Fibroblast of skin of back (primary cell): Measurements from ENCODE around the gene CKM.
"Not testable (repeated sequence)": the region's sequence is repeated elsewhere in the genome, so short reads cannot be mapped to it uniquely, and the experiment has no call there.

Experiments
- DNase-seq: peaks from one replicate; pipeline ENCODE4 v3.0.0-alpha.2; 2013

The CKM gene

GRCh38 chr19:45283443-45284033 is 39.1 kb downstream of the CKM start:
- DNase-seq = no peak

- no peak for DNase-seq
Measured at GRCh38 chr19:45280471-45280961, 42.2 kb downstream of the CKM start.

DNA sequence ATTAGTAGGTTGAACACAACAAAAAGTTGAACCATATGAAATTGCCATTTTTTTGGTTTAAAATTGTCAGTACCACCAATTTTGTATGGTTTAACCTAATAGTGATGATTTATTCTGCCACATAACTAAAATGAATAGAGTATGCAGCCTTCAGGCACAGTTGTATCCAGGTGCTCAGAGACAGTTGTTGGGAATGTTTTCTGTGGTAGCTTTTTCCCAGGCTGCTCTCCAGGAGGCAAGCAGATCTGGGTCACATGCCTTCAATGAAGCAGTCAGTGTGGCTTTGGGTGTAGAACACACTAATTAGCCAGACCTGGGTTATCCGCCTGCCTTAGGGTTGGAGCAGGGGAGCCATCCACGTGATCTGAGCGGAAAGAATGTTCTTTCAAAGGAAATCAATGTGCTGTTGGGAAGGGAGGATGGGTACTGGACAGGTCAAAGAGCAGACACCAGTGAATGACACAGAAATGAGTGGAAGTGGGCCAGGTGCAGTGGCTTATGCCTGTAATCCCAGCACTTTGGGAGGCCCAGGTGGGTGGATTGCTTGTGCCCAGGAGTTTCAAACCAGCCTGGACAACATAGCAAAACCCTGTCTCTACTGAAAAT is 43.0 kb downstream of the CKM start:
- DNase-seq = no peak

- DNase-seq = no peak
Measured at GRCh38 chr19:45278087-45278486, 44.6 kb downstream of the CKM start.

- DNase-seq = peak; percentile 43
Measured at GRCh38 chr19:45276284-45276687, 46.4 kb downstream of the CKM start.

DNA sequence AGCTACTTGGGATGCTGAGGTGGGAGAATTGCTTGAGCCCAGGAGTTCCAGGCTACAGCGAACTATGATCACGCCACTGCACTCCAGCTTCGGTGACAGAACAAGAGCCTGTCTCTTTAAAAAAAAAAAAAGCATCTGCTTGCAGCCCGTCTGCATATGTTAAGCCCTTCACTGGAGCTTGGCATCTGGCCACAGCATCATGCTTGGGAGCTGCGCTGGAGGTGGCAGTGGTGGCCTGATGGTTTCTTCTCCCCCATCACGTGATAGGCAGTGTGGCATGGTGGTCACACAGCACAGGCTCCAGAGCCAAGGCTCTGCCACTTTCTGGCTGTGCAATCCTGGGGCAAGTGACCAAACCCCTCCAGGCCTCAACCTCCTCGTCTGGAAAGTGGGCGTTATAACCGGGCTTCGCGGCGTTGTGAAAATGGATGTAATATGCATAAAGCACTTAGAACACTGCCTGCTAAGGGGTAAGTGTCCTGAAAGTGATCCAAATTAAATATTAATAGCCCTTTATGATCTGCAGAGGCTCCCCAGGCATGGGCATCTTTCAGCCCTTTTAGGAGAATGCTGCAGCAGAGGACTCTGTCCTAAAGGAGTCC is 47.2 kb downstream of the CKM start:
- peak; percentile 61 for DNase-seq

GRCh38 chr19:45273521-45273855 is 49.2 kb downstream of the CKM start:
- no peak for DNase-seq

DNA sequence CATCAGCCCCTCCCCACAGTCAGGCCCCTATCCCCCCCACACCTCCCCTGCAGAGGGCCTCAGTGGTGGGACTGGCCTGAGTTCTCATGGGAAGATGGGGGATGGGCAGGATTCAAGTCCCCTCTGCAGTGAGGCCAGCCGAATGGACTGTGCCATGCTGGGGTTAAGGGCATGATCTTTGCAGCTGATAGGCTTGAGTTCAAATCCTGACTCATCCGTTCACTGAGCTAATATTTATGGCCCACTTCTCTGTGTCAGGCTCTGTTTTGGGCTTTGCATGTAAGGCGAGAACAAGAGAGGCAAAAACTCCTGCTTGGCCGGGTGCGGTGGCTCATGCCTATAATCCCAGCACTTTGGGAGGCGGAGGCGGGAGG is 51.0 kb downstream of the CKM start:
- no peak for DNase-seq

DNA sequence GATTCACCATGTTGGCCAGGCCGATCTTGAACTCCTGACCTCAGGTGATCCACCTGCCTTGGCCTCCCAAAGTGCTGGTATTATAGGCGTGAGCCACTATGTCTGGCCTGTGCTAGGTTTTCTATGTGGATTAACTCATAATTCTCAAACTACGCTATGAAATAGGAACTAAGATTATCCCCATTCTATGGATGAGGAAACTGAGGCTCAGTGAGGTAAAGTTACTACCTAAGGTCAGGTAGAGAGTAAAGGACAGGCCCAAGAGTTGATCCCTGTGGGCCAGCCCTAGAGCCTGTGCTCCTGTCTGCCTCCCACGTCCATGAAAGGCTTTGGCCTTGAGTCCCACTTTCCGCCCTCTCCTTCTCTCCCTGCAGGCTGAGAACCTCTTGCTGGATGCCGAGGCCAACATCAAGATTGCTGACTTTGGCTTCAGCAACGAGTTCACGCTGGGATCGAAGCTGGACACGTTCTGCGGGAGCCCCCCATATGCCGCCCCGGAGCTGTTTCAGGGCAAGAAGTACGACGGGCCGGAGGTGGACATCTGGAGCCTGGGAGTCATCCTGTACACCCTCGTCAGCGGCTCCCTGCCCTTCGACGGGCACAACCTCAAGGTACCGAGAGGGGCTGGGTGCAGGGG is 51.5 kb downstream of the CKM start:
- DNase-seq = no peak

- not testable (repeated sequence) for DNase-seq
Measured at GRCh38 chr19:45269939-45270338, 52.7 kb downstream of the CKM start.

DNA sequence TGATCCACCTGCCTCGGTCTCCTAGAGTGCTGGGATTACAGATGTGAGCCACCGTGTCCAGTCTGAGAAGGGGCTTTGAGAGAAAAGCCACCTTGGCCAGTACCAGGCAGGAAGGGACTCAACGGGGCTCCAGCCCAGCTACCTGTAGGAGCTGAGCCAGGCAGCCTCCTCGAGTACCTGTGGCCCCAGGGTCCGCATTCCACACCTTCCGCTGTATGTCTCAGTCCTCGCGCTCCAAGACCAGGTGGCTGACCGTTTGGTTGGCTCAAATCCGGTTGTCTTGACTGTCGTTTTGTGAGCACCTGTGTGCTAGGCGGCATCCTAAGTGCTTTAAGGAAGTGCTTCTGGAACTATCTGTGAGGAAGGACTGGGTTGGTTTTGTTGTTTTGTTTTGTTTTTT is 55.4 kb downstream of the CKM start:
- DNase-seq = no peak

- DNase-seq = no peak
Measured at GRCh38 chr19:45265375-45265774, 57.3 kb downstream of the CKM start.

- DNase-seq = no peak
Measured at GRCh38 chr19:45264781-45265317, 57.8 kb downstream of the CKM start.

- no peak for DNase-seq
Measured at GRCh38 chr19:45263013-45263412, 59.7 kb downstream of the CKM start.

DNA sequence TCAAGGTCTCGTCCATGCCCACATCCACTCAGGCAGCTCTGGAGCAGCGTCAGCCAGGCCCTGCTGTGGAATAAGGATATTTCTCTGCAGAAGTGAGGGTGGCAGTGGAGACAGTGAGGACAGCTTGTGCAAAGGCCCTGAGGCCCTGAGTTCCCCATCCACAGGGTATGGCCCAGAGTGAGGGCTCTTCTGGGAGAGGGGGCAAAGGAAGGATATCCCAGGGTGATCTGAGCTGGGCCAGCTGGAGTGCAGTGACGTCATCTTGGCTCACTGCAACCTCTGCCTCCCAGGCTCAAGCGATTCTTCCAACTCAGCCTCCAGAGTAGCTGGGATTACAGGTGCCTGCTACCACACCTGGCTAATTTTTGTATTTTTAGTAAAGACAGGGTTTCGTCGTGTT is 60.1 kb downstream of the CKM start:
- no peak for DNase-seq

GRCh38 chr19:45258862-45259261 is 63.8 kb downstream of the CKM start:
- DNase-seq = no peak

GRCh38 chr19:45256836-45257235 is 65.8 kb downstream of the CKM start:
- no peak for DNase-seq
